Measurements from ENCODE around the gene IRS1.

- no peak for TF ChIP-seq CEBPB (IDR thresholded peaks at IDR 0.05)
- no peak for TF ChIP-seq EP300 (IDR thresholded peaks at IDR 0.05; ENCODE audit: borderline replicate concordance)
- TF ChIP-seq TAF1 (IDR thresholded peaks at IDR 0.05; ENCODE audit: low read depth) = no peak
- TF ChIP-seq TCF12 (IDR thresholded peaks at IDR 0.05; ENCODE audit: low read depth) = no peak
- TF ChIP-seq EGR1 (IDR thresholded peaks at IDR 0.05) = no peak
- no peak for TF ChIP-seq USF1 (IDR thresholded peaks at IDR 0.05)
- TF ChIP-seq YY1 (IDR thresholded peaks at IDR 0.05; ENCODE audit: low read depth) = no peak
- TF ChIP-seq NFIC (IDR thresholded peaks at IDR 0.05) = no peak
- no peak for TF ChIP-seq FOXM1 (IDR thresholded peaks at IDR 0.05; ENCODE audit: borderline replicate concordance, low read depth)
- TF ChIP-seq RAD21 (IDR thresholded peaks at IDR 0.05; ENCODE audit: low read depth) = no peak
- no peak for TF ChIP-seq ZBTB7A (IDR thresholded peaks at IDR 0.05; ENCODE audit: low read depth)
- TF ChIP-seq CREB1 (IDR thresholded peaks at IDR 0.05; ENCODE audit: low read depth) = no peak
- no peak for TF ChIP-seq MAX (IDR thresholded peaks at IDR 0.05)
These were observed 83.5 kb downstream of the IRS1 start for GRCh38 chr2:226716126-226716525.

Measured in Ishikawa (cell line).